GM23338 (cell line): ENCODE results near the gene KLHDC1. TPM values are rescaled to one million over a fixed set of nuclear protein-coding genes. Genes with fewer than 3 reads are reported as not detected.
"Not testable (repeated sequence)": the region's sequence is repeated elsewhere in the genome, so short reads cannot be mapped to it uniquely, and the experiment has no call there.

Experiments used
- ATAC-seq: fragments of 200-7000 bp; cut with Tn5 transposase; 3 replicates; pipeline ENCODE4 v1.9.1; 2020
- DNase-seq: peaks from one replicate; pipeline ENCODE4 v3.0.0-alpha.2; 2015; ENCODE audit warnings: low spot score
- H2AFZ ChIP-seq: fragments of 200-600 bp; sonication (generic); 2 replicates; pipeline ENCODE4 v1.8.0; 2016; ENCODE audit warnings: antibody characterized with exemption, mild to moderate bottlenecking, moderate library complexity
- H3F3A ChIP-seq: fragments of 200-600 bp; sonication (generic); replicated peaks from 2 replicates; pipeline ENCODE4 v1.8.0; 2017; ENCODE audit warnings: antibody characterized with exemption, mixed run types, low read depth
- H3K27ac ChIP-seq: fragments of 200-600 bp; sonication (generic); 2 replicates; pipeline ENCODE4 v1.6.1; 2016; ENCODE audit warnings: low read depth
- H3K27me3 ChIP-seq: fragments of 200-600 bp; sonication (generic); 2 replicates; pipeline ENCODE4 v1.8.0; 2016; ENCODE audit warnings: mild to moderate bottlenecking, mixed run types, moderate library complexity; ENCODE audit not compliant: insufficient read depth
- H3K36me3 ChIP-seq: fragments of 200-600 bp; sonication (generic); 2 replicates; pipeline ENCODE4 v1.8.0; 2016; ENCODE audit warnings: mild to moderate bottlenecking; ENCODE audit not compliant: insufficient read depth
- H3K4me1 ChIP-seq: fragments of 200-600 bp; sonication (generic); 2 replicates; pipeline ENCODE4 v1.8.0; 2016; ENCODE audit warnings: mild to moderate bottlenecking, moderate library complexity; ENCODE audit not compliant: insufficient read depth
- H3K4me2 ChIP-seq: fragments of 200-600 bp; sonication (generic); 2 replicates; pipeline ENCODE4 v1.7.1; 2017; ENCODE audit warnings: mixed run types
- H3K4me3 ChIP-seq: fragments of 200-600 bp; sonication (generic); 2 replicates; pipeline ENCODE4 v1.6.1; 2016; ENCODE audit warnings: mixed run types
- H3K79me2 ChIP-seq: fragments of 200-600 bp; sonication (generic); replicated peaks from 2 replicates; pipeline ENCODE4 v1.8.0; 2017; ENCODE audit warnings: mild to moderate bottlenecking; ENCODE audit not compliant: insufficient read depth
- H3K9me2 ChIP-seq: fragments of 200-600 bp; sonication (generic); 2 replicates; pipeline ENCODE4 v1.8.0; 2017; ENCODE audit not compliant: insufficient read depth
- H4K20me1 ChIP-seq: fragments of 200-600 bp; sonication (generic); replicated peaks from 2 replicates; pipeline ENCODE4 v1.8.0; 2017; ENCODE audit warnings: mild to moderate bottlenecking; ENCODE audit not compliant: insufficient read depth
- H3K27ac Mint-ChIP-seq: 2 replicates; pipeline ENCODE4 v1.8.0; 2020; ENCODE audit warnings: inconsistent platforms, mild to moderate bottlenecking, moderate library complexity, mixed read lengths
- H3K27me3 Mint-ChIP-seq: 3 replicates; pipeline ENCODE4 v1.8.0; 2022; ENCODE audit warnings: low read depth, mild to moderate bottlenecking, moderate library complexity, mixed read lengths, inconsistent platforms; ENCODE audit not compliant: insufficient read depth, poor library complexity
- H3K36me3 Mint-ChIP-seq: 3 replicates; pipeline ENCODE4 v1.8.0; 2021; ENCODE audit warnings: low read depth, mild to moderate bottlenecking, inconsistent platforms, moderate library complexity, mixed read lengths
- H3K4me1 Mint-ChIP-seq: 3 replicates; pipeline ENCODE4 v1.8.0; 2020; ENCODE audit warnings: mild to moderate bottlenecking, inconsistent platforms, mixed read lengths
- H3K4me3 Mint-ChIP-seq: 3 replicates; pipeline ENCODE4 v1.8.0; 2021; ENCODE audit warnings: moderate library complexity, mild to moderate bottlenecking, inconsistent platforms, mixed read lengths
- H3K9me3 Mint-ChIP-seq: 3 replicates; pipeline ENCODE4 v1.8.0; 2020; ENCODE audit warnings: moderate library complexity, mild to moderate bottlenecking, inconsistent platforms, mixed read lengths
- CREB1 ChIP-seq: fragments of 250-450 bp; sonication (Bioruptor Pico); IDR thresholded peaks from 2 replicates; pipeline ENCODE4 v1.5.0; 2020; ENCODE audit warnings: low read depth, mild to moderate bottlenecking, moderate library complexity
- ETS1 ChIP-seq: IDR thresholded peaks from 2 replicates; pipeline ENCODE4 v1.6.1; 2016; ENCODE audit warnings: antibody characterized with exemption
- EZH2 ChIP-seq: fragments of 200-600 bp; sonication (generic); IDR thresholded peaks from one replicate; pipeline ENCODE4 v1.8.0; 2017; ENCODE audit warnings: antibody characterized with exemption, mild to moderate bottlenecking, low read depth; ENCODE audit not compliant: unreplicated experiment
- EZH2phosphoT487 ChIP-seq: fragments of 200-600 bp; sonication (generic); IDR thresholded peaks from one replicate; pipeline ENCODE4 v1.8.1; 2018; ENCODE audit warnings: antibody characterized with exemption; ENCODE audit not compliant: unreplicated experiment
- JUNB ChIP-seq: IDR thresholded peaks from one replicate; pipeline ENCODE4 v1.6.1; 2016; ENCODE audit warnings: antibody characterized with exemption; ENCODE audit not compliant: unreplicated experiment
- NANOG ChIP-seq: IDR thresholded peaks from 2 replicates; pipeline ENCODE4 v1.6.1; 2016; ENCODE audit warnings: antibody characterized with exemption, borderline replicate concordance
- POLR2AphosphoS5 ChIP-seq: IDR thresholded peaks from 2 replicates; pipeline ENCODE4 v1.6.1; 2016; ENCODE audit warnings: antibody characterized with exemption, low read depth
- STAT1 ChIP-seq: IDR thresholded peaks from one replicate; pipeline ENCODE4 v1.6.1; 2016; ENCODE audit warnings: antibody characterized with exemption; ENCODE audit not compliant: unreplicated experiment
- ZNF114 ChIP-seq: fragments of 250-450 bp; sonication (Bioruptor Pico); IDR thresholded peaks from 2 replicates; pipeline ENCODE4 v1.5.0; 2020; ENCODE audit warnings: mild to moderate bottlenecking, moderate library complexity
- ZNF331 ChIP-seq: fragments of 250-450 bp; sonication (Bioruptor Pico); IDR thresholded peaks from 2 replicates; pipeline ENCODE4 v1.5.0; 2020; ENCODE audit warnings: low read depth, mild to moderate bottlenecking, moderate library complexity
- ZNF462 ChIP-seq: fragments of 250-450 bp; sonication (Bioruptor Pico); IDR thresholded peaks from 2 replicates; pipeline ENCODE4 v1.5.0; 2020; ENCODE audit warnings: mild to moderate bottlenecking, moderate library complexity
- polyA plus RNA-seq: library from polyadenylated mRNA; unstranded; fragments of >200 nt; fragmentation: Nextera tagmentation; extraction: Ambion mirVana; gene quantifications from 2 replicates; pipeline ENCODE4 v1.2.1, GENCODE V29; 2016
- total RNA-seq: library from RNA; depleted of rRNA; stranded (reverse); fragments of >200 nt; shearing (Covaris generic); gene quantifications from 2 replicates; pipeline ENCODE4 v1.2.3, GENCODE V29; 2014

KLHDC1 gene
- total and polyA plus RNA-seq, 2 experiments from 2014 or later, result 4.0 TPM; not detected in 1

- no peak overlapping the region for H3K27ac ChIP-seq
- H3K4me1 ChIP-seq, result no peaks in the 10 kb centered on the region
- H2AFZ ChIP-seq, result no peak overlapping the region
- H3K79me2 ChIP-seq, result no peaks in the 10 kb centered on the region
- DNase-seq (no peak), ATAC-seq (no peak)
- H3K27me3 Mint-ChIP-seq, result peaks cover 3% of the 10 kb centered on the region
- TF ChIP-seq STAT1, result no peak
- TF ChIP-seq EZH2, result no peak
- TF ChIP-seq ZNF114 (CRISPR knock-in tag), result no peak
- no peak for TF ChIP-seq JUNB
- TF ChIP-seq EZH2phosphoT487, result no peak
- TF ChIP-seq CREB1, result no peak
- no peak for TF ChIP-seq NANOG
- TF ChIP-seq ETS1, result no peak
- no peak for TF ChIP-seq ZNF331 (CRISPR knock-in tag)
- TF ChIP-seq ZNF462 (CRISPR knock-in tag), result no peak
- no peak for TF ChIP-seq POLR2AphosphoS5
- H3K27me3 ChIP-seq, result no peaks in the 10 kb centered on the region
- no peaks in the 10 kb centered on the region for H3K9me3 Mint-ChIP-seq
- H3K27ac Mint-ChIP-seq, result no peak overlapping the region
- no peak overlapping the region for H3K4me3 ChIP-seq
- no peaks in the 10 kb centered on the region for H3K4me1 Mint-ChIP-seq
- H4K20me1 ChIP-seq, result peaks cover 8% of the 10 kb centered on the region; the same call in 1 of the 2 replicates
- H3K9me2 ChIP-seq, result no peaks in the 10 kb centered on the region
- no peaks in the 10 kb centered on the region for H3F3A ChIP-seq
- H3K4me3 Mint-ChIP-seq, result no peak overlapping the region
- H3K36me3 ChIP-seq, result peaks cover 11% of the 10 kb centered on the region
- peaks cover 17% of the 10 kb centered on the region for H3K36me3 Mint-ChIP-seq
- no peak overlapping the region for H3K4me2 ChIP-seq
These were observed 38.4 kb upstream of the KLHDC1 start for GRCh38 chr14:49654511-49654910.

- not testable (repeated sequence) for H3K4me3 Mint-ChIP-seq, H3K36me3 ChIP-seq, H3K27me3 Mint-ChIP-seq, H3K9me2 ChIP-seq, H3K27me3 ChIP-seq, H3K9me3 Mint-ChIP-seq, ATAC-seq, H3K4me1 ChIP-seq, H3K4me1 Mint-ChIP-seq, H2AFZ ChIP-seq, H3K4me2 ChIP-seq, H3K79me2 ChIP-seq, H3F3A ChIP-seq, H3K27ac ChIP-seq, H3K36me3 Mint-ChIP-seq, H3K4me3 ChIP-seq, H4K20me1 ChIP-seq, H3K27ac Mint-ChIP-seq, DNase-seq
These were observed 35.4 kb upstream of the KLHDC1 start for GRCh38 chr14:49657500-49657899.
